Urinary bladder (tissue), 4 donors: ENCODE data around the gene COLGALT1. TPM values are rescaled to one million over a fixed set of nuclear protein-coding genes. Genes with fewer than 3 reads are reported as not detected.

ENCODE experiments used
- DNase-seq: peaks from one replicate; pipeline ENCODE4 v3.0.0-alpha.2; 2015; ENCODE audit errors: extremely low spot score
- H3K27ac ChIP-seq: one replicate; pipeline ENCODE4 v1.5.1; 2013; ENCODE audit warnings: low read depth, mild to moderate bottlenecking, moderate library complexity
- H3K36me3 ChIP-seq: one replicate; pipeline ENCODE4 v1.6.1; 2013; ENCODE audit warnings: mild to moderate bottlenecking, moderate library complexity; ENCODE audit not compliant: insufficient read depth
- H3K4me1 ChIP-seq: one replicate; pipeline ENCODE4 v1.6.1; 2013; ENCODE audit warnings: mild to moderate bottlenecking, moderate library complexity; ENCODE audit not compliant: insufficient read depth
- H3K4me3 ChIP-seq: one replicate; pipeline ENCODE4 v1.5.1; 2013; ENCODE audit warnings: low read depth, low read length
- WGBS: extraction: QIAGEN DNeasy Blood & Tissue Kit; methylation state at CpG from one replicate; pipeline ENCODE4 v1.1.7; 2013; 5-methylcytosine and 5-hydroxymethylcytosine counted together
- polyA plus RNA-seq: library from polyadenylated mRNA; stranded (reverse); fragments of 200-250 nt; gene quantifications from one replicate; pipeline ENCODE4 v1.2.3, GENCODE V29; 2013
- total RNA-seq: library from RNA; depleted of rRNA; stranded (reverse); fragments of >200 nt; gene quantifications from one replicate; pipeline ENCODE4 v1.2.3, GENCODE V29; 2014
- donor health status: healthy with polysubstance abuse.
- donor health status: healthy.

COLGALT1 gene
- total and polyA plus RNA-seq, 2 donors = 31.7 to 68.6 TPM

DNA sequence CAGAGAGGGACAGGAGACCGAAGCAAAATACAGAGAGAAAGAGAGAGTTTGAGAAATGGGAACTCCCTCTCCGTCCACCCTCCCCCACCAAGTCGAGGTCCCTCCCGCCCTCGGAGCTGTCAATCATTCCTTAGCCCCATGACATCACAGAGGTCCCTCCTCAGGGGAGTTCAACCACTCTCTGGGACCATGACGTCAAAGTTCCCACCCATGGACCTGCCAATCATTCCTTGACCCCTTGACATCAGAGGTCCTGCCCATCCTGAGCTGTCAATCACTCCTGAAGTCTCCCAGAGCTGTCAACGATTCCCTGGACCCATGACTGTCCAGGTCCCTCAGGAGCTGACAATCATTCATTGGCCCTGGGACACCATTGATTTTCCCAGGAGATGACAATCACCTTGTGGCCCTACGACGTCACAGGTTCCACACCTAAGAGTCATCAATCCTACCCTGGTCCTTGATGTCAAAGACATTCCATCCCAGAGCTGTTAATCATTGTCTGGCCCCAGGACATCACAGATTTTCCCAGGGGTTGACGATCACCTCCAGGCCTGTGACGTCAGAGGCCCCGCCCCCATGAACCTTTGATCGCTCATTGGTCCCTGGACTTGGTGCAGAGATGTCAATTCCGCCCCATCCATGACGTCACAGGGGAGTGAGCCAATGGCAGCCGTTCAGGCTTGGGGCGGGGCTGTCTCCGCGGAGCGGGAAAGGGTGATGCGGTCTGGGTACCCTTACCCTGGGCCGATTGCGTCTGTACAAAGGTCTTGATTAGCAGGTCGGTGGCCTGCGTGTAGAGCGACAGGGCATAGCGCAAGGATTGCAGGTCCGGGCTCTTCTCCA lies 61.7 kb downstream of the COLGALT1 start:
- no peak overlapping the region for H3K4me3 ChIP-seq
- no peak for DNase-seq
- no peak overlapping the region for H3K27ac ChIP-seq
- 66% methylated on average over 28 of the region's 28 CpGs for WGBS
- H3K4me1 ChIP-seq = no peaks in the 10 kb centered on the region
- no peaks in the 10 kb centered on the region for H3K36me3 ChIP-seq

- Histone ChIP-seq H3K4me3 (no peak overlapping the region), H3K27ac (no peak overlapping the region), H3K4me1 (no peaks in the 10 kb centered on the region), H3K36me3 (no peaks in the 10 kb centered on the region)
- 93% methylated on average over 7 of the region's 7 CpGs for WGBS
- DNase-seq = no peak
Measured at GRCh38 chr19:17617807-17618192, 62.4 kb downstream of the COLGALT1 start.

- DNase-seq = no peak
- H3K36me3 ChIP-seq = no peaks in the 10 kb centered on the region
- H3K27ac ChIP-seq = no peak overlapping the region
- 91% methylated on average over 7 of the region's 7 CpGs for WGBS
- H3K4me3 ChIP-seq = no peak overlapping the region
- H3K4me1 ChIP-seq = no peaks in the 10 kb centered on the region
Measured at GRCh38 chr19:17618281-17618903, 62.9 kb downstream of the COLGALT1 start.

- no peaks in the 10 kb centered on the region for H3K4me1 ChIP-seq
- H3K36me3 ChIP-seq = no peaks in the 10 kb centered on the region
- DNase-seq = no peak
- H3K27ac ChIP-seq = no peak overlapping the region
- H3K4me3 ChIP-seq = no peak overlapping the region
- 19% methylated on average over 2 of the region's 2 CpGs for WGBS
Measured at GRCh38 chr19:17618936-17619335, 63.5 kb downstream of the COLGALT1 start.

- Histone ChIP-seq H3K27ac (no peak overlapping the region), H3K36me3 (no peaks in the 10 kb centered on the region), H3K4me3 (no peak overlapping the region), H3K4me1 (no peaks in the 10 kb centered on the region)
- WGBS = 100% methylated on average over 1 of the region's 1 CpG
- no peak for DNase-seq
Measured at GRCh38 chr19:17620696-17621095, 65.2 kb downstream of the COLGALT1 start.

GRCh38 chr19:17623224-17623935 lies 67.9 kb downstream of the COLGALT1 start:
- Histone ChIP-seq H3K4me1 (no peaks in the 10 kb centered on the region), H3K27ac (no peak overlapping the region), H3K4me3 (no peak overlapping the region), H3K36me3 (no peaks in the 10 kb centered on the region)
- no peak for DNase-seq
- 85% methylated on average over 31 of the region's 31 CpGs for WGBS

- H3K4me3 ChIP-seq = no peak overlapping the region
- no peaks in the 10 kb centered on the region for H3K36me3 ChIP-seq
- WGBS = 85% methylated on average over 16 of the region's 16 CpGs
- DNase-seq = no peak
- no peaks in the 10 kb centered on the region for H3K4me1 ChIP-seq
- H3K27ac ChIP-seq = no peak overlapping the region
Measured at GRCh38 chr19:17624314-17624991, 69.0 kb downstream of the COLGALT1 start.

DNA sequence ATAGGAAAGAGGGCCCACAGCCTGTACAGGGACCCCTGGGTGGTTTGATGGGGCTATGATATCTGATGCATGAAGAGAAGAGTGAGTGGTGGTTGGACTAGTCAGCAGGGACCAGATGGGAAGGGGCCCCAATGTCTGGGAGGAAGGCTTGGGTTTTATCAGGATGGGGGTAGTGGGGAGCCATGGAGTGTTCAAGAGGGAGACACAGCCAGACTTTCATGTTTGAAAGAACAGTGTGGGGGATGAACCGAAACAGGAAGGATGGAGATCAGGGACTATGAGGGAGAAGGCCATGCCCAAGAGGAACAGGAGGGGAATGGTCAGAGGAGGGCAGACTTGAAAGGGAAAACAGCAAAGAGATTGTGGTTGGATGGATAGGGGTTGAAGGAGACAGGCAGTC lies 69.6 kb downstream of the COLGALT1 start:
- no peaks in the 10 kb centered on the region for H3K36me3 ChIP-seq
- H3K27ac ChIP-seq = no peak overlapping the region
- DNase-seq = no peak
- H3K4me1 ChIP-seq = no peaks in the 10 kb centered on the region
- H3K4me3 ChIP-seq = no peak overlapping the region
- 84% methylated on average over 1 of the region's 1 CpG for WGBS

DNA sequence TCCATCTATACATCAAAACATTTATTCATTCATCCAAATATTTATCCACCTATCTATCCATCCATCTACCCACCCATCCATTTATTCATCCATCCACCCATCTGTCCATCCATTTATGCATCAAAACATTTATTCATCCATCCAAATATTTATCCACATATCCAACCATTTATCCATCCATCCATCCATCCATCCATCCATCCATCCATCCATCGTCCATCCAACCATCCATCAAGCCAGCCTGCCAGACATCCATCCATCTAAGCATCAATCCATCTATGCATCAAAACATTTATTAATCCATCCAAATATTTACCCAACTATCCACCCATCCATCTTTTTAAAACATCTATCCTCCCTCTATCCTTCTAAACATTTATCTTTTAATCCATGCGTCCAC lies 70.5 kb downstream of the COLGALT1 start:
- no peak for DNase-seq
- H3K27ac ChIP-seq = no peak overlapping the region
- H3K36me3 ChIP-seq = no peaks in the 10 kb centered on the region
- H3K4me3 ChIP-seq = no peak overlapping the region
- 89% methylated on average over 2 of the region's 2 CpGs for WGBS
- H3K4me1 ChIP-seq = no peaks in the 10 kb centered on the region

GRCh38 chr19:17626456-17627015 lies 71.1 kb downstream of the COLGALT1 start:
- WGBS = 85% methylated on average over 12 of the region's 12 CpGs

DNA sequence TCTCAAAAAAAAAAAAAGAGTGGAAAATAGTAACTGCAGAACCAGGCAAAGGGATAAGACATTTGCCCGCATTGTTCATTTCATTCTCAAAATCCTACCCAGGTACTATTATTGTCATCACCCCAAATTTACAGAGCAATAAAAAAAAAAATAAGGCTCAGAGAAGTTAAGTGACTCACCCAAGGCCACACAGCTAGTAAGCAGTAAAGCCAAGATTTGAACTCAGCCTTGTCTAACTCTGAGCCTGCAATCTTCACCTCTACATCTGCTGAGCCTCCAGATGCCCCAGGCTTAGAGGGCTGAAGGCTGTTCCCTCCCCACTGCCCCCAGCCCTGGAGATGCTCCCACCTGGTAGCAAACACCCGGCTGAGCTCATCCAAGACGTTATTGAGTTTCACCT lies 71.7 kb downstream of the COLGALT1 start:
- 88% methylated on average over 3 of the region's 3 CpGs for WGBS
- no peak overlapping the region for H3K4me3 ChIP-seq

More at GRCh38 chr19:17626456-17627015, 71.1 kb downstream of the COLGALT1 start:
- DNase-seq = no peak
- Histone ChIP-seq H3K4me3 (no peak overlapping the region), H3K36me3 (no peaks in the 10 kb centered on the region), H3K27ac (no peak overlapping the region), H3K4me1 (no peaks in the 10 kb centered on the region)

DNA sequence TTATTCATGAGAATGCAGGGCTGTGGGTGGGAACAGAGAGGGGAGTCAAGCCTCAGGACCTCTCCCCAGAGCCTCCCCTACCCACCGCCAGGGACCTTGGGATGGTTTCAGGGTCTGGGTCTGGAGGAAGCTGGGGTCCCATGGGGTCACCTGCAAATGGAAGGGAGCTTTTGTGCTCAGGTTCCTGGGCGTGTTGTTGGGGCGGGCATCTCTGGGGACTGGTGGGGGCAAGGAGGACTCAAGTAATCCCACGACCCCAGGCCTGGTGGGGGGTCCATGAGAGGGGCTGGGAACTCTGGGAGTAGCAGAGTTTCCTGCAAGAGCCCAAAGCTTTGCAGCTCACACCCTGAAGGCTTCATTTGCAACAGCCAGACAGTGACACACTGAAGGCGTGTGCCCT lies 72.5 kb downstream of the COLGALT1 start:
- no peak overlapping the region for H3K4me3 ChIP-seq
- 78% methylated on average over 5 of the region's 5 CpGs for WGBS
- no peaks in the 10 kb centered on the region for H3K4me1 ChIP-seq
- no peak overlapping the region for H3K27ac ChIP-seq
- DNase-seq = no peak
- H3K36me3 ChIP-seq = no peaks in the 10 kb centered on the region

More for the DNA sequence above, 71.7 kb downstream of the COLGALT1 start:
- no peak for DNase-seq
- H3K4me1 ChIP-seq = no peaks in the 10 kb centered on the region
- no peak overlapping the region for H3K27ac ChIP-seq
- H3K36me3 ChIP-seq = no peaks in the 10 kb centered on the region

DNA sequence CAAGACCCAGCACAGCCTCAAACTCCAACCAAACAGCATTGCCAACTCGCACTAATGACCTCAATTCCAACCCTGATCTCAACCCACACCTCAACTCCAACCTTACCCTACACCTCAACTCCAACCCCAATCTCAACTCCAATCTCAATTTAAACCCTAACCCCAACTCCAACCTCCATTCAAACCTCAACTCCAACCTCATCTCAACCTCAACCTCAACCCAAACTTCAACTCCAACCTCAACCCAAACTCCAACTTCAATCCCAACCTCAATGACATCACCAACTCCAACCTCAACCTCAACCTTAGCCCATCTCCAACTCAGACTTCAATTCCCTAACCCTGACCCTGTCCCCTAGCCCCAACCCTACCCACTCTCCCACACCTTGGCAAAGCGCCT lies 74.3 kb downstream of the COLGALT1 start:
- Histone ChIP-seq H3K36me3 (no peaks in the 10 kb centered on the region), H3K4me1 (no peaks in the 10 kb centered on the region), H3K27ac (no peak overlapping the region), H3K4me3 (no peak overlapping the region)
- 83% methylated on average over 2 of the region's 2 CpGs for WGBS
- DNase-seq = no peak
